Anterior cingulate cortex (tissue), 58 donors: Measurements from ENCODE around the gene MADCAM1.
A peak's percentile ranks its signal among the peaks of the same experiment; 100 is the strongest.

ENCODE experiments used
- DNase-seq, 58 donors: peaks; one replicate each; lab custom pipeline; 2025; lab: John Stamatoyannopoulos, UW

MADCAM1 gene

DNA sequence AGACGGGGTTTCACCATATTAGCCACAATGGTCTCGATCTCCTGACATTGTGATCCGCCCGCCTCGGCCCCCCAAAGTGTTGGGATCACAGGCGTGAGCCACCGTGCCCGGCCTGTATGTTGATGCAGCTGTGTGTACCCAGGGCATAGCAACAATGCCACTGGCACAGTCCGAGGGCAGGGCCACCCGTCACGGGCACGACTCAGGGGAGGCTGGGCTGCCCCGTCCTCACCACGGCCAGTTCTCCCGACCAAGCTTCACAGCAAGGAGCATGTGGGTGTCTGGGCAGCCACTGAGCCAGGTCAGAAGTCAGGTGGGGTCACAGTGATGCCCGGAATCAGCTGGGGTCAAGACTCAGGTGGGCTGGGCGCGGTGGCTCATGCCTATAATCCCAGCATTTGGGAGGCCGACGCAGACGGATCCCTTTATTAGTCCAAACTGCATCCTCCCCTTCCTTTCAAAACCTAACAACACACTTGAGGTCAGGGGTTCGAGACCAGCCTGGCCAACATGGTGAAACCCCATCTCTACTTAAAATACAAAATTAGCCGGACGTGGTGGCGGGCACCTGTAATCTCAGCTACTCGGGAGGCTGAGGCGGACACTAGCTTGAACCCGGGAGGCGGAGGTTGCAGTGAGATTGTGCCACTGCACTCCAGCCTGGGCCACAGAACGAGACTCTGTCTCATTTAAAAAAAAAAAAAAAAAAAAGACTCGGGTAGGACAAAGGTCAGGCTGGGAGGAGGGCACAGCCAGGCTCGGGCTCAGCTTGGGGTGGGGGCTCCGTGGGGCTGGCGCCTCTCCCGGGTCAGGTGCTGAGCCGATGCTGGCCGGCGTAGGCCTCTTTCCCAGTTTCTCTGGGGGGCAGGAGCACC is 34.1 kb downstream of the MADCAM1 start:
- DNase-seq = no peak

DNA sequence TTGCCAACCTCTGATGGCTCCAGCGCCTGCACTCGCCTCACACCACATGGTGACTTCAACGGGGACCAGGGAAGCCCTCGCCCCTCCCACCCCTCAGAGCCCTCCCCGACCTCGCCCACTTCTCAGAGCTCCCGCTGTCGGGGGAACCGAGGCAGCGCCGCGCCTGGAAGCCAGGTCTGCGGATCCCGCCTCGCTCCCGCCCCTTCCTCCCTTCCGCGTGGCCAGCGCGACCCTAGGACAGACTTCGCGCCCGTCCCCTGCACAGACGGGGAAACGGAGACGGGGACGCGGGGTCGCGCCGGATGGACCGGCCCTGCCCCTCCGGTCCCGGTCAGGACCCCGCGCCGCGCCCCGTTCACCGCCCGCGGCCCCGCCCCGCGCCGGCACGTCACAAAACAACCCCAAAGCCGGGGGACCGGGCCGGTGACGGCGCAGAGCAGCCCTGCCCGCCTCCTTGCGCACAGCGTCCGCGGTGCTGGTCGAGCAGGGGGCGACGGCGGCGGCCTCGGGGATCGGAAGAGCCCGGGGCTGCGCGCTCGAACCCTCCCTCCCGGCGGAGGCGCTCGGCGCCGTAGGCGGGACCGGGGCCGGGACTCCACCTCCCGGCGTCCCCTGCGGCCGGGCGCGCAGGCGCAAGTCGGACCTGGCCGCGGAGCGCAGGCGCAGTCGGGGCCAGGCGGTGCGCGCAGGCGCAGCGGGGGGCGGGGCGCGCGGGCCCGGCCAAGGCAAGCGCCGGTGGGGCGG is 34.9 kb downstream of the MADCAM1 start:
- DNase-seq = peak in 56 of 58 donors; percentile 14 to 88 (median 74)

DNA sequence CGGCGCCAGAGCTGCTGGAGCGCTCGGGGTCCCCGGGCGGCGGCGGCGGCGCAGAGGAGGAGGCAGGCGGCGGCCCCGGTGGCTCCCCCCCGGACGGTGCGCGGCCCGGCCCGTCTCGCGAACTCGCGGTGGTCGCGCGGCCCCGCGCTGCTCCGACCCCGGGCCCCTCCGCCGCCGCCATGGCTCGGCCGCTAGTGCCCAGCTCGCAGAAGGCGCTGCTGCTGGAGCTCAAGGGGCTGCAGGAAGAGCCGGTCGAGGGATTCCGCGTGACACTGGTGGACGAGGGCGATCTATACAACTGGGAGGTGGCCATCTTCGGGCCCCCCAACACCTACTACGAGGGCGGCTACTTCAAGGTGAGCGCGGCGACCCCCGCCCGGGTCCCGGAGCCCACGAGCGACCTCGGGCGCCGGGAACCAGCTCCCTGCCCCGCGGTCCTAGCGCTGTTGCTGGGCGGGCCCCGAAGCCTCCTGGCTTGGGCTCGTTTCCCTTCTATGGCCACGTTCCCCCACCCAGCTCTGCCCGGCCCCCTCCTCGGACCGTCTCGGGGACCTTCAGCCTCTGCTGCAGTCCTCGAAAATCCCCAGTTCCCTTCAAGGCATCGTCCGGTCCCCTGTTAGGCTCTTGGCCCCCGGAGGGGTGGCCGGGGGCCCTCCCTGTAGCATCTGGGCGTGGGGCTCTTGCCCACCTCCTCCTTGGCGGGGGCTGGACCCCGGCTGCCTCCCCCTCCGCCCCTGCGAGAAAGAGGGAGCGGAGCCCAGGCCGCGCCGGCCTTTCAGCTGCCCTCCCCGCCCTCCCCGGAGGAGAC is 35.7 kb downstream of the MADCAM1 start, which contains the start of gene CDC34:
Gene CDC34 (plus strand): TSS at position 8 of the 808 bp plus-strand sequence. CDS start 172 bp downstream, at position 180.
- DNase-seq = peak in 5 of 58 donors; percentile 54 to 60 (median 56)

DNA sequence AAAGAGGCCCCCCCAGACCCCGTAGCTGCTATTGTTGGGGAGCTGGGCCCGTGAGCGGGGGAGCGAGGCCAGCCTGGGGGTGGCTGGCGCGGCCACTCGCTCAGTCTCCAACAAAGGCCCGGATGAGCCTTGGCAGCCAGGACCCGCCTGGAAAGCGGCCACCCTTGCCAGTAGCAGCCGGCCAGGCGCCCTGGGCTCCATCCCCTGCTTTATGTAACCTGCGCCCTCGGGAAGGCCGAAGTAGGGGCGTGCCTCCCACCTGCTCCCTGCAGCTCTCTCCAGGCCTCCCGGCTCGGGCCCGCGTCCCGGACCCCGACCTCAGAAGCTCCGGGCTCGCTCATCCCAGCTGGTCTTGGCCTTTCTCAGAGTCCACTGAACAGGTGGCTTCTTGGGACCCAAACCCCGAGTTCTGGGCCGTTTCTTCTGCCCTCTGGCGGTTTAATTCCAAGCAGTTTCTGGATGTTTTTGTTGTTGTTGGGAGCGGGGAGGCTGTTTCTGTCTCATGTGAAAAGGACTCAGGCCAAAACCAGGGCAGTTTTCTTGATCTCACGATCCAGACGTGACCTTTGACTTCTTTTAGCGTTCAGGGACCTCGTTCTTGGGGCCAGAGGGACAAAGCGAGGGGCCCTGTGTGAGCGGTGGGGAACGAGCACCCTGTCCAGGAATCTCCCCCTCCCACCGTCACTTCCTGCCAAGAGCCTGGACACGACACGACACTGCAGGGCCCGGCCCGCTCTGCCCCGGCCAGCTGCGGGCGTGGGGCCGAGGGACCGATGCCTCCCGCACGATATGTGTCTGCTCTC is 36.5 kb downstream of the MADCAM1 start:
- DNase-seq = peak; percentile 29 to 88 (median 78)

DNA sequence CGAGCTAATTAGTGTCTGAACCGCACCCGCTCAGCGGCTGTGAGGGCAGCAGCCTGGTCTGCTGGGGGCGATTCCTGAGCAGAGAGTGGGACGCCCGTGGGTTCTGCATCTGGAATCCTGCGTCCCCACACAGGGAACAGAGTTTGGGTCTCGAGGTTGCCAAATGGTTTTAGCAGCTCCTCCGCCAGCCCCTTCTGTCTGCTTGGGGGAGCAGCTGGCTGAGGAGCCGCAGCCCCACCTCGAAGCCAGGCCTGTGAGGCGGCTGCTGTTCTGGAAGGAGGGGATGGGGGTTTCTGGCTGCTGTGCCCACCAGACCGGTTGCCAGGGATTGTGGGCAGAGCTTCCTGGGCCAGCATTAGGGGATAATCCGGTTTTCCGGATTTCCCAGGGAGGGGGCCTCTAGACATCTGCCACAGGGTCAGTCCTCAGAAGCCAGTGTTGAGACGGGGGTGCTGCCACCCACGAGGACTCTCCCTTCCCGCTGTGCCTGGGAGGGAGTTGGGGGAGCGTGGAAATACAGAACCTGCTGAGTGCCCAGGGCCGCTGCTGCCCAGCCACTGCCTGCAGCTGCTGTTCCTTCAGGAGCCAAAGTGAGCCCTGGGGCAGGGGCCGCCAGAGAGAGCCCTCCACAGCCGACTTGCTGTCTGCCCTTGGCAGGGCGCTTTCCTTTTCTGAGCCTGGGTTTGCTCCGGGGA is 37.2 kb downstream of the MADCAM1 start:
- no peak for DNase-seq

DNA sequence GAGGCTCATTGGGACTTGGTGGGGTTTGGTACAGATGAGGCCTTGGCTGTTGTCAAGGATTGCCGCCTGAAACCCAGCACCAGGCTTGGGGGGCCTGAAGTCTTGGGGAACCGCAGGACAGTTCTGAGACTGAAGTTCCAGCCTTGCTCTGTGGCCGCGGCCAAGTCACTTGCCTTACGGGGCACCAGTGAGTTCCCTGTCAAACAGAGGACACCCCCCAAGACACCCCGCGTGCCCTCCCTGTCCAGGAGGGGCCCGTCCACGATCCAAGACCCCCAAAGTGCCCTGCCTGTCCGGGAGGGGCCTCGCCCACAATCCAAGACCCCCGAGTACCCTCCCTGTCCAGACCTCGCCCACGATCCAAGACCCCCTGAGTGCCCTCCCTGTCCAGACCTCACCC is 37.8 kb downstream of the MADCAM1 start:
- DNase-seq = no peak

DNA sequence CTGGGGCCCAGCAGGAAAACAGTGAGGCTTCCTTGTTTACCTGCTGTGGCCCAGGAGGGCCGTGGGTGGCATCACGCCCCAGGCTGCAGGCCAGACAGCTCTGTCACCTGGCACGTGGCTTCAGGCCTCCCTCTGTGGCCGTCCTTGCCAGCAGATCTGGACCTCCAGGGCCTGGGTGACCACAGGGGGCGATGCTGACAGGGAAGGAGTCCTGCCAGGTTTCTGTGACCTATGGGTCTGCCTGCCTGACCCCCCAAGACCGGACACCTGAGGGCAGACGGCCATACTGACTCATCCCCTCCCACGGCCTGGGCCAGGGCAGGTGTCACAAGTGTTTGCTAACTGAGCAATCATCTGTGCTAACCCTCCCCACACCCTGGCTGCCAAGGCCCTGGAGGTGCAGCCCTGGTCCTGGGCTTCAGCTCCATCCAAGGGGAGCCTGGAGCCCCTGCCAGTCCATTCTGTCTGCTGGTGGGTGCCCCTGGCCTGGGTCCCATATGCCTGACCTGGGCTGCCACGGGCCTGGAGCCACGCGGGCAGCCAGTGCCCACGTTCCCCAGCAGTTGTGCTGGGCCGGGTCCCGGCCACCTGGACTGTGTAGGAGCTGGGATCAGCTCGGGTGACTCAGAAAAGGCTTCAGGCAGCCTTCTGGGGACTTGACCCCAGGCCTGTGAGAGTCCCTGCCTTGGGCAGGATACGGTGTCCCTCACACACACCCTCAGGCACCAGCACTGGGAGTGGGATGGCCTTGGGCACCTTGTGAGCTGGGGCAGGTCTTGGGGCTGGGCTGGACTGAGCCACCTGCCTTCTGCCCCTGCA is 38.9 kb downstream of the MADCAM1 start:
- no peak for DNase-seq

DNA sequence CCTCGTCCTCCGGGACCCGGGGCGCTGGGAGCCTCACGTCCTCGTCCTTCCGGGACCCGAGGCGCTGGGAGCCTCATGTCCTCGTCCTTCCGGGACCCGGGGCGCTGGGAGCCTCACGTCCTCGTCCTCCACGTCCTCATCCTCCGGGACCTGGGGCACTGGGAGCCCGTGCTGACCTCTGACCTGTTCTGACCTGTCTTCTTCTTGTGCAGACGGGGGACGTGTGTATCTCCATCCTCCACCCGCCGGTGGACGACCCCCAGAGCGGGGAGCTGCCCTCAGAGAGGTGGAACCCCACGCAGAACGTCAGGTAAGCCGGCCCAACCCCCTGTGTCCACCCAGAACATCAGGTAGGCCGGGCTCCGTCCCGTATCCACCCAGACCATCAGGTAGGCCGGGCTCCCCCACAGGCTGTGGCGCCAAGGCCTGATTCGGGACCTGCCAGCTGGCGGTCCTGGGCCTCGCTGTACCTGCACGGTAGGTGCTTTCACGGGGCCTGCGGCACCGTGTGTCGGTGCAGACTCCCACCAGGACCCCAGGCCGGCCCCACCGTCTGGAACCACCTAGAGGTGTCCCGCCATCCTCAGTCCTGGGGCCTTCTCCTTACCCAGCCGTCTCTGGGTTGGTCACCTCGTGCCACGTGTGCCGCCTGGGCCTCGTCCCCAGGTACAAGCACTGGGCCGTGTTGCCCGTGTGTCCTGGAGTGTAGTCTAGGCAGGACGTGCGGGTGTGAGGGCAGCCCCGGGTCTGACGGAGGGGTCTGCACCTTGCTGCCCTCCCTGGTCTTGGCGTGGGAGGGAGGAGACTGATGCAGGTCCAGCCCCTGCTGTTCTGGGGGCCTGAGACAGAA is 40.0 kb downstream of the MADCAM1 start:
- no peak for DNase-seq

DNA sequence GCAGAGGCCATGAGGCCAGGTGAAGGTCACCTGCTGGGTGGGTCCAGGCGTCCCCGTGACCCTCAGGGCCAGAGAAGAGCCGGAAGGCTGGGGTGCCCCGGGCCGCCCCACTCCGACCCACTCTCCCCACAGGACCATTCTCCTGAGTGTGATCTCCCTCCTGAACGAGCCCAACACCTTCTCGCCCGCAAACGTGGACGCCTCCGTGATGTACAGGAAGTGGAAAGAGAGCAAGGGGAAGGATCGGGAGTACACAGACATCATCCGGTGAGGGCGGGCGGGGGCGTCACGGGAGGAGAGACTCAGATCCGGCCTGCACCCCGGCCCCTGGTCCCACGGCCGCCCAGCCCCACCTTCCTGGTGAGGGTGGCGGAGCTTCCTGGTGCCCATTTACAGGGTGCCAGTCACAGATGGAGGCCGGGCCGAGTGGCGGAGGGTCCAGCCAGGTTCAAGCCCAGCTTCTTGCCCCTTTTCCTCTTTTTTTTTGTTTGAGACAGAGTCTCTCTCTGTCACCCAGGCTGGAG is 40.7 kb downstream of the MADCAM1 start:
- no peak for DNase-seq

DNA sequence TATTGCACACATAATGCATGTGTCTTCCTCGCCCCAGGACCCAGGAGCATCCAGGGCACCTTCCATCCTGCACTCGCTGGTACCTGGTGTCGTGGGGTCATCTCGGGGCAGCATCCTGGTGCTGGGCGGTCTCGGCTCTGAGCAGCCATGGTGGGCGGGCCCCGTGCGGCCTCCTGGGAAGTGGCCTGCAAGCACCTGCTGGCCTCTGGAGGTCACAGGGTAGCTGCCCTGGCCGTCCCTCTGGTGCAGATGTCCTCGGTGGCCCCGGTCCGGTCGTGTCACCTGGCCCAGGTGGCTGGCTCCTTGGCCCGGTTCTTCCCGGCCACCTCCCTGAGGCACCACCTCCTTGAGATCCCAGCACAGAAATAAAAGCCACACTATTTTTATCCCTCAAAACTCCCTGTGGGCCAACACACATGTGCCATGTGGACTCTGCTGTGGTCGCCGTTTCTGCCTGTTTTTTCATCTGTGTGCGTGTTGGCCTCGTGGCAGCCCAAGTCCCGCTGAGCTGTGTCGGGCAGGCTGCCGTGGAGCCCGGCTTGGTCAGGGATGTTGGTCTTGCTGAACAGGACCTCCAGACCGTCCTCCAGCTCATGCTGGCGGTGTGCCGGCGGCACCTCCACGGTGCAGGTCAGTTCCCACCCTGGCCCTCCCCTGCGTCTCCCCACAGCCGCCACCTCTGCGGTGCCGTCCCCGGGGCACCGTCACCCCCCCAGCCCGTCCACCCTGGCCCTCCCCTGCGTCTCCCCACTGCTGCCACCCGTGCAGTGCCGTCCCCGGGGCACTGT is 42.5 kb downstream of the MADCAM1 start:
- no peak for DNase-seq

DNA sequence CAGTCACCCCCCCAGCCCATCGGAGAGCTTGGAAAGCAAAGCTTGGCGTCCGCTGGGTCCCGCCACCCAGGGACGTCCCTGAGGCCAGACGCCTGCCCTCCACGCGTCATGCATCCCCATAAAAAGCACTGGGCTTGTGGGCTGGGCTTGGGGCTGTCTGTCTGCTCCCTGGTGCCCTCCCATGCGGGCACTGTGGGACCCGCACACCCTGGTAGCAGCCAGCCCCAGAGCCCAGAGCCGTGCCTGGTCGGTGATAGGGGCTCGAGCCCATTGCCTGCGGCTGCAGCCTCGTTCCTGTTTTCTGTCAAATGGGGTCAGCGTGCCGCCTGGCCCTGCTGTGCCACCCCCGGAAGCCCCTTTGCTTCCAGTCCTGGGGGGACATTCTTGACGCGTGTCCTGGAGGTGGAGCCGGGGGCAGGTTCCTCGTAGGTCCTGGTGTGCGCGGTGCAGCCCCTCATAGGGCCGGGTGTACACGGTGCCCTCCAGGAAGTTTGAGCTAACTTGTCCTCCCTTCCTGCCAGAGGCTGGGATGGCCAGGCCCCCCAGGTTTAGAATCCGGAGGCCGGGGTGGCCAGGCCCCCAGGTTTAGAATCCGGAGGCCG is 43.2 kb downstream of the MADCAM1 start:
- no peak for DNase-seq

DNA sequence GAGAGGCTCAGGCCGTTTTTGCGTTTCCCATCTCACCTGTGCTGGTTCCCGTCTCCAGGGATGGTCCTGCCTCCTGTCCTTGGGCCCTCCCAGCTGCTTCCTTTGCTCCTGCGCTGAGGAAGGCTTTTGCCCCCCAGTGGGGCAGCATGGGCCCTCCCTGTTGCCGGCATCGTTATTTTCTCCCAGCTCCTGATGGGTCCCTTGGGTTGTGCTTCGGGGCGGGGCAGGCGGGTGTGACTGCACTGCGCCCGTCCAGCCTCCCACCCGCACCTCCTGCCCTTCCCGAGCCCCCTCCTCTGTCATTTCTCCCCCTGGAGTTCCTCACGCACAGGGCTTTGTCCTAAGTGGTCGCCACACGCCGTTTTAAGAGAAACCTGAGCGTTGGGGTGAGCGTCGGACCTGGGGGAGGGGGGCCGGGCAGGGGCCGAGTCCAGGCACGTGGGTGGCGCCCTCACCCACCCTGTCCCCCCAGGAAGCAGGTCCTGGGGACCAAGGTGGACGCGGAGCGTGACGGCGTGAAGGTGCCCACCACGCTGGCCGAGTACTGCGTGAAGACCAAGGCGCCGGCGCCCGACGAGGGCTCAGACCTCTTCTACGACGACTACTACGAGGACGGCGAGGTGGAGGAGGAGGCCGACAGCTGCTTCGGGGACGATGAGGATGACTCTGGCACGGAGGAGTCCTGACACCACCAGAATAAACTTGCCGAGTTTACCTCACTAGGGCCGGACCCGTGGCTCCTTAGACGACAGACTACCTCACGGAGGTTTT is 44.8 kb downstream of the MADCAM1 start:
- no peak for DNase-seq

DNA sequence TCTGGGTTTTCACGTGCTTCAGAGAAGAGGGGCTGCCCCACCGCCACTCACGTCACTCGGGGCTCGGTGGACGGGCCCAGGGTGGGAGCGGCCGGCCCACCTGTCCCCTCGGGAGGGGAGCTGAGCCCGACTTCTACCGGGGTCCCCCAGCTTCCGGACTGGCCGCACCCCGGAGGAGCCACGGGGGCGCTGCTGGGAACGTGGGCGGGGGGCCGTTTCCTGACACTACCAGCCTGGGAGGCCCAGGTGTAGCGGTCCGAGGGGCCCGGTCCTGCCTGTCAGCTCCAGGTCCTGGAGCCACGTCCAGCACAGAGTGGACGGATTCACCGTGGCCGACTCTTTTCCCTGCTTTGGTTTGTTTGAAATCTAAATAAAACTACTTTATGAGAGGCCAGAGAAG is 45.4 kb downstream of the MADCAM1 start:
- DNase-seq = no peak

DNA sequence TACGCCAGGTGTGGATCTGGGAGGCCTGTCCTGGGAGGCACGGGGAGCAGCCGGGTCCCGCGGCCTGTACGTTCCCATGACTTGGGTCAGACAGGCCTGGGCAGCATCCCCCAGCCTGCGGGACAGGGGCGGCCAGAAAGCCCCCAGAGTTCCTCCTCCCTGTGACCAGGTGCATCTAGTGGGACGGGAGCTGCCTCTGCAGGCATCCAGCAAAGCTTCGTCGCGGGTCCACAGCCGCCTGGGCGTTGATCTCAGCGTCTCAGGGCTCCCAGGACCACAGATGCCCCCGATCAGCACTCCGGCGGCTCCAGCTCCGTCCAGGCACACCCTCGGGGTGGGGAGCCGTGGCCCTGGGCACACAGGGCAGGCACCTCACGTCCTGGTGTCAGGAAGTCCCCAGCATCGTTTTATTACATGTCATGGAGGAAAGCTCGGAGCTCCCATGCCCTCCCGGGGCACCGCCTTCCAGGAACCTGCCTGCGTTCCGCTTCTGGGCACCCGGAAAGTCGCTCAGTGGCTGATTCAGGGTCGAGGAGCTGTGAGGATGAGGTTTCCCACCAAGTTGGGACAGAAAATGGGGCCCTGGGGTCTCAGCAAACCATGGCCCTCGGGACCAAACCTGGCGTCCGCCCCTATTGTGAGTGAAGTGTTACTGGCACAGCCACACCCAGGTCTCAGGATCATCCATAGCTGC is 46.0 kb downstream of the MADCAM1 start:
- DNase-seq = no peak
